Measurements from ENCODE around the gene WDR33. TPM values are rescaled to one million over a fixed set of nuclear protein-coding genes. Genes with fewer than 3 reads are reported as not detected.

The WDR33 gene
- total and polyA plus RNA-seq, 2 of the 13 experiments (the other 11 are each of a cell fraction or from before 2014, with no cell fraction given): 54.9 to 78.2 TPM

GRCh38 chr2:127735537-127736399 lies 75.2 kb downstream of the WDR33 start:
- in situ Hi-C loops (cut with HindIII; ENCODE audit: extremely low pct_ligation_motif_present, low pct_unique_long_range_greater_than_20kb) (no loop called here), intact Hi-C loops (cut with micrococcal nuclease; ENCODE audit: unreplicated experiment) (no loop called here)
- DNase-seq (ENCODE audit: low spot score) (peak; percentile 37), FAIRE-seq (peak; percentile 51), ATAC-seq (peak; percentile 81)
- peaks cover 2 to 9% of the 10 kb centered on the region in 2 experiments for H3K36me3 ChIP-seq (replicated peaks in 1 of 2; ENCODE audit: control insufficient read depth in 1 of 2, insufficient read depth in 2 of 2, low read length in 2 of 2)
- WGBS (ENCODE audit: low lambda C conversion rate): 50% methylated on average over 3 of the region's 3 CpGs
- no peaks in the 10 kb centered on the region for H3K79me2 ChIP-seq (ENCODE audit: insufficient read depth, low read length)
- H3K9me3 ChIP-seq (ENCODE audit: low read length): no peaks in the 10 kb centered on the region
- H3K27me3 ChIP-seq (ENCODE audit: control insufficient read depth in 1 of 2, insufficient read depth in 2 of 2, low read length in 2 of 2): no peaks in the 10 kb centered on the region
- POLR2A ChIA-PET: interaction anchor here (0.8 to 0.9 kb wide), 2 partner anchors 209 to 349 kb away, joined by 3 read pairs; partner anchors contain the start of gene IWS1
- peak overlapping the region; percentile 33 for H3K27ac ChIP-seq (ENCODE audit: extremely low read length, insufficient read depth, low read length)
- peak overlapping the region in 1 of 3 experiments; percentile 4; a peak in 1 of 6 replicates for H3K4me3 ChIP-seq (replicated peaks in 1 of 3; ENCODE audit: insufficient read depth in 1 of 3, low read depth in 2 of 3, low read length in 3 of 3)
- CTCF ChIA-PET (ENCODE audit: low intra/inter-chr PET ratio, low total read pairs): no interaction called here
- H3K9ac ChIP-seq (ENCODE audit: insufficient read depth, low read depth, low read length): no peak overlapping the region
- peak overlapping the region; percentile 44 for H3K4me2 ChIP-seq (ENCODE audit: low read depth, low read length)
- no TSS peak for BruUV-seq (replicated peaks)
- H4K20me1 ChIP-seq (ENCODE audit: insufficient read depth, low read length): no peaks in the 10 kb centered on the region
- H2AFZ ChIP-seq (ENCODE audit: low read length): no peak overlapping the region
- H3K4me1 ChIP-seq (ENCODE audit: insufficient read depth, low read length): peaks cover 48% of the 10 kb centered on the region
- TF ChIP-seq ARHGAP35 (CRISPR knock-in tag; IDR thresholded peaks at IDR 0.05; ENCODE audit: borderline replicate concordance) (no peak), ZNF639 (CRISPR knock-in tag; conservative IDR thresholded peaks at IDR 0.05) (no peak), SIN3B (IDR thresholded peaks at IDR 0.05; ENCODE audit: low read length) (no peak), ZBTB2 (CRISPR knock-in tag; IDR thresholded peaks at IDR 0.05; ENCODE audit: low read depth) (no peak), PCBP1 (IDR thresholded peaks at IDR 0.05; ENCODE audit: borderline replicate concordance, low read depth, low read length) (no peak), AKNA (CRISPR knock-in tag; IDR thresholded peaks at IDR 0.05; ENCODE audit: borderline replicate concordance) (no peak), SAP130 (CRISPR knock-in tag; IDR thresholded peaks at IDR 0.05; ENCODE audit: low read depth) (peak; percentile 39; the same call in 1 of the 2 replicates), ARID2 (CRISPR knock-in tag; IDR thresholded peaks at IDR 0.05; ENCODE audit: borderline replicate concordance) (no peak), BORCS8-MEF2B (CRISPR knock-in tag; IDR thresholded peaks at IDR 0.05) (no peak), GLI4 (CRISPR knock-in tag; IDR thresholded peaks at IDR 0.05; ENCODE audit: borderline replicate concordance) (no peak), SOX5 (CRISPR knock-in tag; IDR thresholded peaks at IDR 0.05; ENCODE audit: borderline replicate concordance) (0 out of 2 replicates have a peak, but pooled peaks have one; percentile 24), ZZZ3 (CRISPR knock-in tag; IDR thresholded peaks at IDR 0.05; ENCODE audit: borderline replicate concordance) (no peak), HOXA5 (CRISPR knock-in tag; IDR thresholded peaks at IDR 0.05) (no peak)
